Mesothelial cell of epicardium (in vitro differentiated cells): ENCODE results near the gene KIF7. TPM values are rescaled to one million over a fixed set of nuclear protein-coding genes. Genes with fewer than 3 reads are reported as not detected.
"Not testable (repeated sequence)": the region's sequence is repeated elsewhere in the genome, so short reads cannot be mapped to it uniquely, and the experiment has no call there.

Experiments
- DNase-seq, 2 experiments: peaks; one replicate each; pipeline ENCODE4 v3.0.0; 2021; ENCODE audit warnings: low spot score in 2 of 2; ENCODE audit not compliant: unreplicated experiment in 2 of 2
- H3K27ac Mint-ChIP-seq: 2 replicates; pipeline ENCODE4 v1.8.0; 2021; ENCODE audit warnings: mixed read lengths
- H3K27me3 Mint-ChIP-seq: 2 replicates; pipeline ENCODE4 v1.8.0; 2021; ENCODE audit warnings: low read depth, mixed read lengths
- H3K36me3 Mint-ChIP-seq: 2 replicates; pipeline ENCODE4 v1.8.0; 2021; ENCODE audit warnings: mixed read lengths
- H3K4me1 Mint-ChIP-seq: 2 replicates; pipeline ENCODE4 v1.8.0; 2021; ENCODE audit warnings: mixed read lengths
- H3K4me3 Mint-ChIP-seq: 2 replicates; pipeline ENCODE4 v1.8.0; 2021; ENCODE audit warnings: mild to moderate bottlenecking, moderate library complexity, mixed read lengths
- H3K9me3 Mint-ChIP-seq: 2 replicates; pipeline ENCODE4 v1.8.0; 2021; ENCODE audit warnings: mixed read lengths
- total RNA-seq: library from RNA; stranded (reverse); gene quantifications from 3 replicates; pipeline ENCODE4 v1.2.1, GENCODE V29; 2021
- TF ChIP-seq, protein P1 (sequence below): fragments of 200-600 bp; sonication (generic); IDR thresholded peaks from one replicate; pipeline ENCODE4 v1.5.0; 2021; ENCODE audit warnings: antibody characterized with exemption; ENCODE audit not compliant: unreplicated experiment

KIF7 gene
- total RNA-seq, 1 donor from 2014 or later: 30.1 TPM

DNA sequence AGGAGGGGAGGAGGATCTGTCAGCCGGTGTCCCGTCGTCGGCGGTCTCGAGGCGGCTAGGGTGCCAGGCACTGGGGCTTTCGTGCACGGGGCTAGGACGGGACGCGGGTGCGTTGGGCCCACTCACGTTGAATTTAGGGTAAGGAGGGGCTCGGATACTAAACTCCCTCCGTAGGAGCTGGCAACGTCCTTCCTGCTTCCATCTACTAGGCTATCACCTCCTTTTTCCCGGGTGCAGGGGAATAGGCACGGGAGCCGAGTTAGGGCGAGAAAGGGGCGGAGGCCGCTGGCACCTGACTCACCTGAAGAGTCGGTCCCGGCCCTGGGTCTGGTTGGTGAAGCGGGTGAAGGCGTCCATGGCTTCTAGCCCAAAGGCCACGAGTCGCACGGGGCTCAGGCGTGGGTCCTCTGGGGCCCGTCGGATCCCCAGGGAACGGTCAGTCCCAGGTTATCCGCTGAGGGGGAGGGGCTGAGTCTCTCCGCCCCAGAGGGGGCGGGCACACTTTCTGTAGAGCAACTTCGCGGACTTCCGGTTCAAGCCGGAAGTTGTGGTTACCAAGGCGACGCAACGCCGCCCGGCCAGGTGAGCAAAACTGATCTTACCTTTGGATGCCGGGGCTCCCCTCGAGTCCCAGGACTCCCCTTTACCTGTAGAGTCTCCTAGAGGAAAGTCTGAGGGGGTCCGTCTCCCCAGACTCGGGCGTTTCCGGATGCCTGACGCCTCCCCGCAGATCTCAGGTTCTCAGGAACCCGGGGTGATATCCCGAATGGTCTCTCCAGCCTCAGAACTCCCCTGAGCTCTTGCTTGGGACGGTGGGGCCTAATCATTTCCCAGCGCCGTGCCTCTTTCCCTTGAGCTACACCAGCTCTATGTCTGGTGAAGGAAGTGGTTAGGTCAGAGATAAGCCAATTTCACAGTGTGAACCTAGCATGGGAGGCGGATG is 35.3 kb upstream of the KIF7 start, which contains the start of the genes PEX11A and WDR93:
PEX11A (minus strand) TSS at position 479 of the 943 bp plus-strand sequence; CDS start at position 357, 122 bp downstream.
WDR93 (plus strand) TSS at position 536 of the 943 bp plus-strand sequence. CDS start 10,936 bp downstream, outside the sequence.
- H3K27ac Mint-ChIP-seq: peak within 1 kb of the TSS; percentile 63
- TF ChIP-seq, protein P1, sequence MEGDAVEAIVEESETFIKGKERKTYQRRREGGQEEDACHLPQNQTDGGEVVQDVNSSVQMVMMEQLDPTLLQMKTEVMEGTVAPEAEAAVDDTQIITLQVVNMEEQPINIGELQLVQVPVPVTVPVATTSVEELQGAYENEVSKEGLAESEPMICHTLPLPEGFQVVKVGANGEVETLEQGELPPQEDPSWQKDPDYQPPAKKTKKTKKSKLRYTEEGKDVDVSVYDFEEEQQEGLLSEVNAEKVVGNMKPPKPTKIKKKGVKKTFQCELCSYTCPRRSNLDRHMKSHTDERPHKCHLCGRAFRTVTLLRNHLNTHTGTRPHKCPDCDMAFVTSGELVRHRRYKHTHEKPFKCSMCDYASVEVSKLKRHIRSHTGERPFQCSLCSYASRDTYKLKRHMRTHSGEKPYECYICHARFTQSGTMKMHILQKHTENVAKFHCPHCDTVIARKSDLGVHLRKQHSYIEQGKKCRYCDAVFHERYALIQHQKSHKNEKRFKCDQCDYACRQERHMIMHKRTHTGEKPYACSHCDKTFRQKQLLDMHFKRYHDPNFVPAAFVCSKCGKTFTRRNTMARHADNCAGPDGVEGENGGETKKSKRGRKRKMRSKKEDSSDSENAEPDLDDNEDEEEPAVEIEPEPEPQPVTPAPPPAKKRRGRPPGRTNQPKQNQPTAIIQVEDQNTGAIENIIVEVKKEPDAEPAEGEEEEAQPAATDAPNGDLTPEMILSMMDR: no peak
- H3K4me3 Mint-ChIP-seq: peak within 1 kb of the TSS; percentile 90
- H3K4me1 Mint-ChIP-seq: peaks cover 11% of the 10 kb centered on the region
- peaks cover 1% of the 10 kb centered on the region for H3K36me3 Mint-ChIP-seq
- DNase-seq: peak; percentile 54 to 82
- no peaks in the 10 kb centered on the region for H3K9me3 Mint-ChIP-seq
- peaks cover 6% of the 10 kb centered on the region for H3K27me3 Mint-ChIP-seq

DNA sequence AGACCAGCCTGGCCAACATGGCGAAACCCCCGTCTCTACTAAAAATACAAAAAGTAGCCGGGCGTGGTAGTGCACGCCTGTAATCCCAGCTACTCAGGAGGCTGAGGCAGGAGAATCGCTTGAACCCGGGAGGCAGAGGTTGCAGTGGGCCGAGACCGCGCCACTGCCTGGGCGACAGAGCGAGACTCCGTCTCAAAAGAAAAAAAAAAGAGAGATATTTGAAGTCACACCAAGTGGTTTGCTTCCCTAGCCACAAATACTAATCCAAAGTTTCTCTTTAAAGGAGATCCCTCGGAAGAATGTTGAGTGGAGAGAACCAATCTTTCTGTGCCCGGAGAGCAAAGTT is 34.6 kb upstream of the KIF7 start:
- H3K9me3 Mint-ChIP-seq, DNase-seq, H3K27me3 Mint-ChIP-seq, H3K36me3 Mint-ChIP-seq: not testable (repeated sequence)
- Mint-ChIP-seq H3K27ac (peak overlapping the region; percentile 63), H3K4me1 (peaks cover 13% of the 10 kb centered on the region), H3K4me3 (peak overlapping the region; percentile 90)

GRCh38 chr15:89686522-89686921 is 31.3 kb upstream of the KIF7 start:
- no peak for DNase-seq
- H3K27ac Mint-ChIP-seq: no peak overlapping the region

DNA sequence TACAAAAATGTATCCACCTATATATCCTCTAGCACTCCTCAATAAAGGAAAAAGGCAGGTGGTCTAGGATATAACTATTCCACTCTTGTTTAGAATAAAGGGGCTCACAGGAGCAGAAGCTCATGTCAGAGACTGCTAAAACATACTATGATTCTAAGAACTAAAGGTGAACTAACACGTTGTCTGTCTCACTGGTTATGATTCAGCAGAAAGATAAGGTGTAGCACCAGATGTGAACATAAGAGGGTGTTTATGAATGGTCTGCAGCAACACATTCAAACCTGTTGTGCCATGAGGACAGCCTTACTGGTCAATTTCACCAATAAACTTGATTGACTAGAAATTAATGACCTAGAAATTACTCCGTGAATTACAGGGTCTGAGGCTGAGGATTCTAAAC is 30.7 kb upstream of the KIF7 start:
- Mint-ChIP-seq H3K4me3 (no peak overlapping the region), H3K9me3 (no peaks in the 10 kb centered on the region), H3K4me1 (peaks cover 12% of the 10 kb centered on the region), H3K27me3 (no peaks in the 10 kb centered on the region), H3K36me3 (peaks cover 8% of the 10 kb centered on the region), H3K27ac (no peak overlapping the region)
- TF ChIP-seq, protein P1: no peak
- no peak for DNase-seq

More at GRCh38 chr15:89686522-89686921, 31.3 kb upstream of the KIF7 start:
- peaks cover 13% of the 10 kb centered on the region for H3K4me1 Mint-ChIP-seq
- peaks cover 6% of the 10 kb centered on the region for H3K36me3 Mint-ChIP-seq
- H3K4me3 Mint-ChIP-seq: no peak overlapping the region
- no peaks in the 10 kb centered on the region for H3K27me3 Mint-ChIP-seq
- no peaks in the 10 kb centered on the region for H3K9me3 Mint-ChIP-seq
- TF ChIP-seq, protein P1: no peak

- peaks cover 9% of the 10 kb centered on the region for H3K36me3 Mint-ChIP-seq
- H3K4me1 Mint-ChIP-seq: peaks cover 3% of the 10 kb centered on the region
- H3K27ac Mint-ChIP-seq: no peak overlapping the region
- no peaks in the 10 kb centered on the region for H3K27me3 Mint-ChIP-seq
- no peak overlapping the region for H3K4me3 Mint-ChIP-seq
- DNase-seq: no peak
- no peaks in the 10 kb centered on the region for H3K9me3 Mint-ChIP-seq
- TF ChIP-seq, protein P1: no peak
Observed at GRCh38 chr15:89681146-89681545, 25.9 kb upstream of the KIF7 start.

- H3K27me3 Mint-ChIP-seq: no peaks in the 10 kb centered on the region
Observed at GRCh38 chr15:89680282-89680873, 25.1 kb upstream of the KIF7 start.

More at GRCh38 chr15:89680282-89680873, 25.1 kb upstream of the KIF7 start:
- H3K36me3 Mint-ChIP-seq: peaks cover 6% of the 10 kb centered on the region
- H3K4me1 Mint-ChIP-seq: peaks cover under 1% of the 10 kb centered on the region
- no peak for DNase-seq
- no peak overlapping the region for H3K4me3 Mint-ChIP-seq
- TF ChIP-seq, protein P1: no peak
- H3K27ac Mint-ChIP-seq: no peak overlapping the region
- no peaks in the 10 kb centered on the region for H3K9me3 Mint-ChIP-seq
